Astrocyte (in vitro differentiated cells and primary cell): Measurements from ENCODE around the gene MFSD1. TPM values are rescaled to one million over a fixed set of nuclear protein-coding genes. Genes with fewer than 3 reads are reported as not detected.

Experiments used
- DNase-seq: peaks from one replicate; pipeline ENCODE4 v3.0.0-alpha.2; 2010; ENCODE audit warnings: low read depth
- FAIRE-seq: peaks from 2 replicates; lab custom pipeline; 2011; peaks lifted over from hg19 to GRCh38; lab: Jason Lieb, UNC
- H2AFZ ChIP-seq: 2 replicates; pipeline ENCODE4 v1.6.0; 2012; ENCODE audit warnings: low read depth, low read length, inconsistent platforms
- H3K27ac ChIP-seq: 2 replicates; pipeline ENCODE4 v1.5.1; 2011; ENCODE audit warnings: low read depth, low read length, inconsistent platforms
- H3K27me3 ChIP-seq: 2 replicates; pipeline ENCODE4 v1.6.0; 2011; ENCODE audit warnings: low read length, inconsistent platforms; ENCODE audit not compliant: insufficient read depth
- H3K36me3 ChIP-seq: 2 replicates; pipeline ENCODE4 v1.5.1; 2011; ENCODE audit warnings: low read length, inconsistent platforms; ENCODE audit not compliant: insufficient read depth
- H3K4me1 ChIP-seq: 2 replicates; pipeline ENCODE4 v1.5.1; 2011; ENCODE audit warnings: low read length, inconsistent platforms; ENCODE audit not compliant: insufficient read depth
- H3K4me2 ChIP-seq: 2 replicates; pipeline ENCODE4 v1.6.0; 2012; ENCODE audit warnings: low read length, inconsistent platforms
- H3K4me3 ChIP-seq: 2 replicates; pipeline ENCODE4 v1.5.1; 2011; ENCODE audit warnings: low read depth, mild to moderate bottlenecking, low read length, inconsistent platforms; ENCODE audit not compliant: insufficient read depth
- H3K79me2 ChIP-seq: 2 replicates; pipeline ENCODE4 v1.6.0; 2012; ENCODE audit warnings: mild to moderate bottlenecking, low read length, inconsistent platforms; ENCODE audit not compliant: insufficient read depth
- H3K9ac ChIP-seq: 2 replicates; pipeline ENCODE4 v1.6.0; 2012; ENCODE audit warnings: mild to moderate bottlenecking, low read length, inconsistent platforms
- H3K9me3 ChIP-seq: 2 replicates; pipeline ENCODE4 v1.5.1; 2012; ENCODE audit warnings: low read depth, mild to moderate bottlenecking, low read length, inconsistent platforms; ENCODE audit not compliant: insufficient read depth
- H4K20me1 ChIP-seq: 2 replicates; pipeline ENCODE4 v1.6.0; 2012; ENCODE audit warnings: low read length, inconsistent platforms; ENCODE audit not compliant: insufficient read depth
- H3K27ac Mint-ChIP-seq: one replicate; pipeline ENCODE4 v1.8.0; 2021; ENCODE audit warnings: mild to moderate bottlenecking, mixed read lengths; ENCODE audit not compliant: unreplicated experiment
- H3K27me3 Mint-ChIP-seq: one replicate; pipeline ENCODE4 v1.8.0; 2021; ENCODE audit warnings: low read depth, mixed read lengths; ENCODE audit not compliant: unreplicated experiment
- H3K36me3 Mint-ChIP-seq: one replicate; pipeline ENCODE4 v1.8.0; 2021; ENCODE audit warnings: low read depth, mixed read lengths; ENCODE audit not compliant: unreplicated experiment
- H3K4me1 Mint-ChIP-seq: one replicate; pipeline ENCODE4 v1.8.0; 2021; ENCODE audit warnings: low read depth, mixed read lengths; ENCODE audit not compliant: unreplicated experiment
- H3K4me3 Mint-ChIP-seq: one replicate; pipeline ENCODE4 v1.8.0; 2021; ENCODE audit warnings: mild to moderate bottlenecking, moderate library complexity, mixed read lengths; ENCODE audit not compliant: unreplicated experiment
- H3K9me3 Mint-ChIP-seq: one replicate; pipeline ENCODE4 v1.8.0; 2021; ENCODE audit warnings: mild to moderate bottlenecking, mixed read lengths; ENCODE audit not compliant: unreplicated experiment
- EZH2 ChIP-seq: IDR thresholded peaks from 2 replicates; pipeline ENCODE4 v1.6.1; 2012; ENCODE audit warnings: mild to moderate bottlenecking, low read length, inconsistent platforms; ENCODE audit not compliant: insufficient read depth
- total RNA-seq: library from RNA; stranded (reverse); gene quantifications from 2 replicates; pipeline ENCODE4 v1.2.1, GENCODE V29; 2021
- TF ChIP-seq, protein P1 (sequence below): IDR thresholded peaks from 2 replicates; pipeline ENCODE4 v1.5.1; 2011; ENCODE audit warnings: low read depth, mild to moderate bottlenecking, inconsistent platforms, low read length, moderate library complexity; ENCODE audit not compliant: insufficient read depth

The MFSD1 gene
- total RNA-seq, 1 donor from 2014 or later, result 62.2 TPM

DNA sequence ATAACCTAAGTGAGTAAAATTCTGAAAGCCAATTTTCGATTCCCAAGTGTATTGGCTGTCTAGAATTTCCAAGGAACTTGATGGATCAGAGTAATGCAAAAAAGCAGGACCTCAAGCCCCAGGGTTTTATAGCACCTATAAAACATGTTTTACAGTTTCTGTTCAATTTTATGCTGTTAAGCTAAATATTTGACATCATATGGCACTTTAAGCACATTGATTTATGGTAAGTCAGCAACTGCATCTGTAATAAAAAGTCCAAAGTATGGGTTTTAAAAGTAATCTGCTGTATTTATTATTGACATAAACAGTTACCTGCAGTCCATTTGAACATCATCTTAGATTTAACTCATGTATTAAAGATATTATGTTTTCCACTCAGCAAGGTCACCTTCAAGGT is 20.0 kb upstream of the MFSD1 start:
- Histone ChIP-seq H3K9ac (no peak overlapping the region), H3K9me3 (no peaks in the 10 kb centered on the region), H3K79me2 (no peaks in the 10 kb centered on the region), H3K4me2 (no peak overlapping the region), H3K36me3 (no peaks in the 10 kb centered on the region), H3K4me1 (no peaks in the 10 kb centered on the region), H4K20me1 (no peaks in the 10 kb centered on the region), H3K27ac (no peak overlapping the region), H2AFZ (no peak overlapping the region), H3K27me3 (no peaks in the 10 kb centered on the region), H3K4me3 (no peak overlapping the region)
- H3K9me3 Mint-ChIP-seq, result no peaks in the 10 kb centered on the region
- H3K4me1 Mint-ChIP-seq, result peaks cover 2% of the 10 kb centered on the region
- no peak overlapping the region for H3K27ac Mint-ChIP-seq
- TF ChIP-seq, protein P1, sequence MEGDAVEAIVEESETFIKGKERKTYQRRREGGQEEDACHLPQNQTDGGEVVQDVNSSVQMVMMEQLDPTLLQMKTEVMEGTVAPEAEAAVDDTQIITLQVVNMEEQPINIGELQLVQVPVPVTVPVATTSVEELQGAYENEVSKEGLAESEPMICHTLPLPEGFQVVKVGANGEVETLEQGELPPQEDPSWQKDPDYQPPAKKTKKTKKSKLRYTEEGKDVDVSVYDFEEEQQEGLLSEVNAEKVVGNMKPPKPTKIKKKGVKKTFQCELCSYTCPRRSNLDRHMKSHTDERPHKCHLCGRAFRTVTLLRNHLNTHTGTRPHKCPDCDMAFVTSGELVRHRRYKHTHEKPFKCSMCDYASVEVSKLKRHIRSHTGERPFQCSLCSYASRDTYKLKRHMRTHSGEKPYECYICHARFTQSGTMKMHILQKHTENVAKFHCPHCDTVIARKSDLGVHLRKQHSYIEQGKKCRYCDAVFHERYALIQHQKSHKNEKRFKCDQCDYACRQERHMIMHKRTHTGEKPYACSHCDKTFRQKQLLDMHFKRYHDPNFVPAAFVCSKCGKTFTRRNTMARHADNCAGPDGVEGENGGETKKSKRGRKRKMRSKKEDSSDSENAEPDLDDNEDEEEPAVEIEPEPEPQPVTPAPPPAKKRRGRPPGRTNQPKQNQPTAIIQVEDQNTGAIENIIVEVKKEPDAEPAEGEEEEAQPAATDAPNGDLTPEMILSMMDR, result no peak
- TF ChIP-seq EZH2, result no peak
- H3K27me3 Mint-ChIP-seq, result no peaks in the 10 kb centered on the region
- FAIRE-seq (no peak), DNase-seq (no peak)
- H3K36me3 Mint-ChIP-seq, result no peaks in the 10 kb centered on the region
- no peak overlapping the region for H3K4me3 Mint-ChIP-seq

DNA sequence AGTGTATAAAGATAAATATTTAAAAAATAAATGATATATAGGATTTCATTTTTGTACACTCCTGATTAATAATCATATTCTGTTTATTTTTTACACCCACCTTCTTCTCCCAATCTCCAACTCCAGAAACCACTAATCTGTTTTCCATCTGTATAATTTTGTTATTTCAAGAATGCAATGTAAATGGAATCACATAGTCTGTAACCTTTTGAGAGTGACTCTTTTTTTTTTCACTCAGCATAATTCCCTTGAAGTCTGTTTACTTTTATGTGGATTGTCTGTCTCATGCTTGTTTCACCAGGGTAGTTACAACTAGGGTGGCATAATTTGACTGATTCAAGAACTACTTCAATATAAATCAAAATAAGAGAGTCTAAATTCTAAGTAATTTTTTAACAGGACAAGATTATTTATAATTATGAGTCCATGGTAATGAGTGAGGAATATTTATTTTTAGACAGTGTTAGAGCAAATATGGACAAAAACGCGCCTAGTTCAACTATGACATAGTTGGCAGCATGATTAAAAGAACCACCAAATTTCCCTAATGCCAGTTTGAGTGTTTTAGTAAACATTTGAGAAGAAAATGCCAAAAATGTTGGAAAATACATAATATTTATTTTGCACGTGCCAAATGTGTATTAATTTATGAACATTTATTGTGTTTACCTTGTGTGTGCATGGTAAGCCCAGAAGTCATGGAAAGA is 19.4 kb upstream of the MFSD1 start:
- Mint-ChIP-seq H3K9me3 (no peaks in the 10 kb centered on the region), H3K4me3 (no peak overlapping the region), H3K27ac (no peak overlapping the region), H3K4me1 (peaks cover under 1% of the 10 kb centered on the region), H3K27me3 (no peaks in the 10 kb centered on the region), H3K36me3 (no peaks in the 10 kb centered on the region)
- Histone ChIP-seq H3K9me3 (no peaks in the 10 kb centered on the region), H3K36me3 (no peaks in the 10 kb centered on the region), H3K4me2 (no peak overlapping the region), H4K20me1 (no peaks in the 10 kb centered on the region), H3K9ac (no peak overlapping the region), H3K27me3 (no peaks in the 10 kb centered on the region), H3K4me3 (no peak overlapping the region), H2AFZ (no peak overlapping the region), H3K4me1 (no peaks in the 10 kb centered on the region), H3K27ac (no peak overlapping the region), H3K79me2 (no peaks in the 10 kb centered on the region)
- DNase-seq, result no peak
- no peak for TF ChIP-seq EZH2
- TF ChIP-seq, protein P1, result no peak
- FAIRE-seq, result no peak

DNA sequence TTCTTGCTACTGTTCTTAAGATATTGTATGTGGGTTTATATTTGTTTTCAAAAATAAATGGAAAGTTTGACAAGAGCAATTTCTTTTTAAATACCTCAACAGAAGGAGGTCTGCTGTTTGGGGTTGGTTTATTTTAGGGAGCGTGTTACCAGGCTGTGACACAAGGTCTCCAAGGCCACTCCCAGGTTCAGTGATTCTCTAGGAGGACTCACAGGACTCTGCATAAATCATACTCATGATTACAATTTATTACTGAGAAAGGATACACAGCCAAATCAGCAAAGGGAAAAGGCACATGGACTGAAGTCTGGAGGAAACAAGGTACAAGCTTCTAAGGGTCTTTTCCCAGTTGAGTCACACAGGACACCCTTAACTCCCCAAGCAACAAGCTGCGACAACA is 18.8 kb upstream of the MFSD1 start:
- Histone ChIP-seq H3K9ac (no peak overlapping the region), H2AFZ (no peak overlapping the region), H3K36me3 (no peaks in the 10 kb centered on the region), H3K27me3 (no peaks in the 10 kb centered on the region), H4K20me1 (no peaks in the 10 kb centered on the region), H3K4me1 (no peaks in the 10 kb centered on the region), H3K79me2 (no peaks in the 10 kb centered on the region), H3K27ac (no peak overlapping the region), H3K4me2 (no peak overlapping the region), H3K9me3 (no peaks in the 10 kb centered on the region), H3K4me3 (no peak overlapping the region)
- Mint-ChIP-seq H3K4me1 (no peaks in the 10 kb centered on the region), H3K4me3 (no peak overlapping the region), H3K27me3 (no peaks in the 10 kb centered on the region), H3K27ac (no peak overlapping the region), H3K9me3 (no peaks in the 10 kb centered on the region), H3K36me3 (no peaks in the 10 kb centered on the region)
- TF ChIP-seq, protein P1, result no peak
- no peak for TF ChIP-seq EZH2
- FAIRE-seq (no peak), DNase-seq (no peak)
